GM21576 (cell line): ENCODE measurements around the gene TOX2.

Source experiments
- ATAC-seq: cut with Tn5 transposase; IDR thresholded peaks from one replicate; pipeline ENCODE4 v1.9.1; 2021; ENCODE audit warnings: mild to moderate bottlenecking, moderate library complexity; ENCODE audit not compliant: unreplicated experiment

Gene TOX2

GRCh38 chr20:43915211-43916072 is 790 bp downstream of the TOX2 start:
- no peak for ATAC-seq

GRCh38 chr20:43916073-43916880 is 1.6 kb downstream of the TOX2 start:
- ATAC-seq, result no peak

GRCh38 chr20:43916881-43917371 is 2.3 kb downstream of the TOX2 start:
- no peak for ATAC-seq

- ATAC-seq, result no peak
Measured at GRCh38 chr20:43917380-43917779, 2.7 kb downstream of the TOX2 start.

- no peak for ATAC-seq
Measured at GRCh38 chr20:43919686-43920403, 5.2 kb downstream of the TOX2 start.

GRCh38 chr20:43920797-43921196 is 6.1 kb downstream of the TOX2 start:
- no peak for ATAC-seq

- ATAC-seq, result no peak
Measured at GRCh38 chr20:43921227-43921780, 6.7 kb downstream of the TOX2 start.

- ATAC-seq, result no peak
Measured at GRCh38 chr20:43922614-43923013, 8.0 kb downstream of the TOX2 start.

- ATAC-seq, result no peak
Measured at GRCh38 chr20:43923322-43923721, 8.7 kb downstream of the TOX2 start.

GRCh38 chr20:43923917-43924316 is 9.3 kb downstream of the TOX2 start:
- no peak for ATAC-seq

GRCh38 chr20:43925215-43925614 is 10.6 kb downstream of the TOX2 start:
- no peak for ATAC-seq

- ATAC-seq, result no peak
Measured at GRCh38 chr20:43925801-43926200, 11.1 kb downstream of the TOX2 start.

- ATAC-seq, result no peak
Measured at GRCh38 chr20:43926287-43927050, 11.8 kb downstream of the TOX2 start.

GRCh38 chr20:43931976-43932375 is 17.3 kb downstream of the TOX2 start:
- ATAC-seq, result no peak

GRCh38 chr20:43934833-43935232 is 20.2 kb downstream of the TOX2 start:
- no peak for ATAC-seq

- no peak for ATAC-seq
Measured at GRCh38 chr20:43936104-43936770, 21.6 kb downstream of the TOX2 start.

- ATAC-seq, result no peak
Measured at GRCh38 chr20:43936805-43937204, 22.2 kb downstream of the TOX2 start.

GRCh38 chr20:43937591-43937990 is 22.9 kb downstream of the TOX2 start:
- no peak for ATAC-seq

GRCh38 chr20:43938017-43938655 is 23.5 kb downstream of the TOX2 start:
- ATAC-seq, result no peak
